A549 (cell line): ENCODE data around the gene VWF. TPM values are rescaled to one million over a fixed set of nuclear protein-coding genes. Genes with fewer than 3 reads are reported as not detected.
"Not testable (repeated sequence)": the region's sequence is repeated elsewhere in the genome, so short reads cannot be mapped to it uniquely, and the experiment has no call there.

Experiments
- ATAC-seq, 2 experiments: fragments of 200-7000 bp in 1 of 2; fragments of >200 bp in 1 of 2; cut with Nextera tagmentation in 1 of 2; cut with Tn5 transposase in 1 of 2; 3 replicates each; pipeline versions ENCODE4 v1.8.0 to v1.9.1; 2018 to 2020; ENCODE audit warnings: mild to moderate bottlenecking in 1 of 2, moderate library complexity in 1 of 2
- CTCF ChIA-PET: fragments of 300-600 bp; sonication (Branson Sonifier 250); formaldehyde crosslinking; extraction: SDS; loops from one replicate; lab custom pipeline; 2021; ENCODE audit warnings: antibody characterized with exemption, inconsistent platforms; lab: Yijun Ruan, JAX
- POLR2A ChIA-PET: fragments of 350-600 bp; formaldehyde crosslinking; extraction: SDS; loops from one replicate; lab custom pipeline; 2021; ENCODE audit warnings: antibody characterized with exemption, inconsistent platforms; lab: Yijun Ruan, JAX
- DNase-seq, 2 experiments: peaks; one replicate each; pipeline versions ENCODE4 v3.0.0 to v3.0.0-alpha.2; 2011 to 2016; ENCODE audit warnings: low read depth in 1 of 2, low spot score in 1 of 2
- FAIRE-seq: peaks from 2 replicates; lab custom pipeline; 2011; peaks lifted over from hg19 to GRCh38; lab: Jason Lieb, UNC
- H3K27ac ChIP-seq, 2 experiments: fragments of >200 bp; sonication (Bioruptor Twin); formaldehyde crosslinking; 3 replicates each; pipeline ENCODE4 v1.5.1; 2016 to 2017
- H3K4me1 ChIP-seq: fragments of >200 bp; sonication (Bioruptor Twin); formaldehyde crosslinking; 3 replicates; pipeline ENCODE4 v1.6.1; 2016
- H3K4me2 ChIP-seq: fragments of >200 bp; sonication (Bioruptor Twin); formaldehyde crosslinking; 3 replicates; pipeline ENCODE4 v1.6.1; 2016
- H3K4me3 ChIP-seq: fragments of >200 bp; sonication (Bioruptor Twin); formaldehyde crosslinking; 3 replicates; pipeline ENCODE4 v1.5.1; 2016
- H3K9me3 ChIP-seq: fragments of >200 bp; sonication (Bioruptor Twin); formaldehyde crosslinking; 3 replicates; pipeline ENCODE4 v1.6.1; 2016
- CHD4 ChIP-seq: fragments of 200-600 bp; sonication (generic); IDR thresholded peaks from 2 replicates; pipeline ENCODE4 v1.6.1; 2016; ENCODE audit warnings: antibody characterized with exemption, mild to moderate bottlenecking, borderline replicate concordance
- CTCF ChIP-seq: fragments of >200 bp; sonication (Bioruptor Twin); formaldehyde crosslinking; IDR thresholded peaks from 3 replicates; pipeline ENCODE4 v1.5.1; 2016
- EP300 ChIP-seq, 2 experiments: fragments of >200 bp; sonication (Bioruptor Twin); formaldehyde crosslinking; IDR thresholded peaks; 2 replicates in 1 of 2; 3 replicates in 1 of 2; pipeline ENCODE4 v1.6.1; 2016 to 2017
- FOSL2 ChIP-seq, 2 experiments: fragments of 450-650 bp in 1 of 2; fragments of >200 bp in 1 of 2; sonication (Bioruptor Twin) in 1 of 2; formaldehyde crosslinking; IDR thresholded peaks; 2 replicates each; pipeline versions ENCODE4 v1.5.0 to v1.6.1; 2016 to 2020; ENCODE audit warnings: mild to moderate bottlenecking in 1 of 2, moderate library complexity in 1 of 2
- HEYL ChIP-seq: fragments of 250-450 bp; sonication (Bioruptor Pico); IDR thresholded peaks from 2 replicates; pipeline ENCODE4 v1.8.0; 2021; ENCODE audit warnings: mild to moderate bottlenecking, moderate library complexity
- HOXB5 ChIP-seq: fragments of 250-450 bp; sonication (Bioruptor Pico); IDR thresholded peaks from 2 replicates; pipeline ENCODE4 v1.5.0; 2020; ENCODE audit warnings: mild to moderate bottlenecking, moderate library complexity
- KDM1A ChIP-seq: fragments of 200-600 bp; sonication (generic); IDR thresholded peaks from 2 replicates; pipeline ENCODE4 v1.6.1; 2016; ENCODE audit warnings: low read depth, mild to moderate bottlenecking
- NFE2L2 ChIP-seq: fragments of 150-350 bp; conservative IDR thresholded peaks from 2 replicates; pipeline ENCODE4 v1.6.1; 2014; ENCODE audit warnings: low read length
- POLR2AphosphoS2 ChIP-seq: conservative IDR thresholded peaks from 2 replicates; pipeline ENCODE4 v1.6.1; 2012; ENCODE audit warnings: low read length, improper control_type of control experiment, inconsistent platforms
- RARB ChIP-seq: fragments of 250-450 bp; sonication (Bioruptor Pico); IDR thresholded peaks from 2 replicates; pipeline ENCODE4 v1.8.0; 2021; ENCODE audit warnings: mild to moderate bottlenecking, moderate library complexity
- WGBS: methylation state at CpG from one replicate; pipeline ENCODE4 v1.1.6; 2017; ENCODE audit errors: missing lambda C conversion rate; 5-methylcytosine and 5-hydroxymethylcytosine counted together
- polyA plus RNA-seq, 4 experiments: library from polyadenylated mRNA; depleted of rRNA in 3 of 4; stranded (reverse); fragments of >200 nt; fragmentation: RNase III in 1 of 4; extraction: RNeasy Plus Mini Kit Qiagen cat#74134 plus additional on column Dnase treatment in 1 of 4; gene quantifications; 2 replicates in 3 of 4; 3 replicates in 1 of 4; pipeline ENCODE4 v1.2.3, GENCODE V29; 2011 to 2017

VWF gene
- polyA plus RNA-seq, 2 of the 4 experiments (the other 2 are of a cell fraction): 0.01 TPM; not detected in 1

- CTCF ChIA-PET: interaction anchor here (0.6 to 1.2 kb wide), 2 partner anchors 8 to 19 kb away, joined by 3 read pairs; no protein-coding TSS in a partner anchor
- no peak for ATAC-seq
Measured at GRCh38 chr12:6143303-6143675, 18.8 kb upstream of the VWF start.

GRCh38 chr12:6142368-6143302, 18.2 kb upstream of the VWF start:
- H3K4me2 ChIP-seq, POLR2A ChIA-PET, H3K4me1 ChIP-seq, DNase-seq, H3K27ac ChIP-seq, H3K9me3 ChIP-seq, H3K4me3 ChIP-seq, ATAC-seq, FAIRE-seq: not testable (repeated sequence)
- 86% methylated on average over 20 of the region's 35 CpGs for WGBS
- CTCF ChIA-PET: interaction anchor here (0.9 to 1.2 kb wide), 3 partner anchors 19 to 143 kb away, joined by 3 read pairs; no protein-coding TSS in a partner anchor

More at GRCh38 chr12:6143303-6143675, 18.8 kb upstream of the VWF start:
- POLR2A ChIA-PET: no interaction called here
- Histone ChIP-seq H3K27ac (no peak overlapping the region), H3K4me2 (no peak overlapping the region), H3K9me3 (no peaks in the 10 kb centered on the region), H3K4me3 (no peak overlapping the region), H3K4me1 (no peaks in the 10 kb centered on the region)
- FAIRE-seq (no peak), DNase-seq (no peak)
- 63% methylated on average over 4 of the region's 4 CpGs for WGBS
- TF ChIP-seq CTCF (no peak), RARB (CRISPR knock-in tag) (no peak)

- H3K4me2 ChIP-seq, FAIRE-seq, DNase-seq, H3K27ac ChIP-seq, H3K4me3 ChIP-seq, H3K4me1 ChIP-seq, POLR2A ChIA-PET, ATAC-seq, H3K9me3 ChIP-seq: not testable (repeated sequence)
- CTCF ChIA-PET: interaction anchor here (0.9 kb wide), 2 partner anchors 78 to 143 kb away, joined by 3 read pairs; no protein-coding TSS in a partner anchor
- WGBS: 56% methylated on average over 3 of the region's 16 CpGs
Measured at GRCh38 chr12:6141731-6142367, 17.4 kb upstream of the VWF start.

- H3K9me3 ChIP-seq: no peaks in the 10 kb centered on the region
- no peak for DNase-seq
- WGBS: 73% methylated on average over 8 of the region's 8 CpGs
- TF ChIP-seq EP300 (IDR thresholded peaks at IDR 0.05): no peak
- TF ChIP-seq CHD4: no peak
- no peak for TF ChIP-seq NFE2L2
- no peak for TF ChIP-seq HEYL (CRISPR knock-in tag)
- TF ChIP-seq FOSL2 (IDR thresholded peaks at IDR 0.05): no peak
- no peak for TF ChIP-seq FOSL2 (CRISPR knock-in tag; IDR thresholded peaks at IDR 0.05)
- TF ChIP-seq KDM1A: no peak
- no peak for TF ChIP-seq RARB (CRISPR knock-in tag)
- no peak for TF ChIP-seq CTCF
- TF ChIP-seq HOXB5: no peak
- no peak for TF ChIP-seq POLR2AphosphoS2
- H3K27ac ChIP-seq: no peak overlapping the region
- no peak overlapping the region for H3K4me3 ChIP-seq
- no peak for ATAC-seq
- no peak overlapping the region for H3K4me2 ChIP-seq
- CTCF ChIA-PET: no interaction called here
- H3K4me1 ChIP-seq: no peaks in the 10 kb centered on the region
- POLR2A ChIA-PET: no interaction called here
- FAIRE-seq: no peak
Measured at GRCh38 chr12:6140651-6141447, 16.4 kb upstream of the VWF start.
